Activated CD4-positive, alpha-beta memory T cell treated with anti-CD3 and anti-CD28 coated beads for 36 hours (primary cell): ENCODE data around the gene DPYD. TPM values are rescaled to one million over a fixed set of nuclear protein-coding genes. Genes with fewer than 3 reads are reported as not detected.

Experiments
- CTCF ChIA-PET: fragments of 350-600 bp; sonication (Branson Sonifier 250); formaldehyde crosslinking; loops from one replicate; lab custom pipeline; 2021; ENCODE audit warnings: antibody characterized with exemption, inconsistent platforms; lab: Charles Lee
- POLR2A ChIA-PET: fragments of 350-600 bp; sonication (Branson Sonifier 250); formaldehyde crosslinking; loops from one replicate; lab custom pipeline; 2021; ENCODE audit warnings: antibody characterized with exemption; lab: Charles Lee
- DNase-seq: peaks from one replicate; pipeline ENCODE4 v3.0.0-alpha.2; 2020
- H3K27ac Mint-ChIP-seq: one replicate; pipeline ENCODE4 v1.8.0; 2021; ENCODE audit warnings: mixed read lengths
- H3K27me3 Mint-ChIP-seq: one replicate; pipeline ENCODE4 v1.8.0; 2021; ENCODE audit warnings: mixed read lengths
- H3K36me3 Mint-ChIP-seq: one replicate; pipeline ENCODE4 v1.8.0; 2021; ENCODE audit warnings: mixed read lengths
- H3K4me1 Mint-ChIP-seq: one replicate; pipeline ENCODE4 v1.8.0; 2021; ENCODE audit warnings: low read depth, mixed read lengths
- H3K4me3 Mint-ChIP-seq: one replicate; pipeline ENCODE4 v1.8.0; 2021; ENCODE audit warnings: mild to moderate bottlenecking, mixed read lengths
- H3K9me3 Mint-ChIP-seq: one replicate; pipeline ENCODE4 v1.8.0; 2021; ENCODE audit warnings: mixed read lengths
- intact Hi-C: fragments of 100-400 bp; cut with micrococcal nuclease; formaldehyde crosslinking; loops from one replicate; pipeline ENCODE4 v1.15.1; 2023
- total RNA-seq, 2 experiments: library from RNA; stranded (reverse); gene quantifications; one replicate each; pipeline ENCODE4 v1.2.3, GENCODE V29; 2021

Gene DPYD
- total RNA-seq, 2 experiments from 2014 or later: 11.8 to 12.2 TPM

DNA sequence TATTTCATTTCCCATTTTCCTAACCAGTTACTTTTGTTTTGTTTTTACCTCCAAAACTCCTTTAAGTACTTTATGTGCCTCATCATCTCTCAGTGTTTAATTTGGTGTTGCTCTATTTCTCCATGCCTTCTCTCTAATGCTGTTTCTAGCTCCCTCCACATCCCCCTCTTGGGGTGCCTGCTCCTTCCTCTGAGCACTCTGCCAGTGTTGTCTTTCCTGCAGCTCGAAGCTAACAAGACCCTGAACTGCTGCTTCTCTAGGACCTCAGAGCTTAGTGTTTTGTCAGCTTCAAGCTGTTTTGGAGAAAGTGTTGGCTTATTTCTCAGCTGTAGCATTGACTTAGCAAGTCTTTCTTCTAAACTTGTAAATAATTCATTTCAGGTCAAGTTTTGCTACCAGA, 290.6 kb downstream of the DPYD start:
- Mint-ChIP-seq H3K27ac (no peak overlapping the region), H3K27me3 (no peaks in the 10 kb centered on the region), H3K4me1 (peaks cover 11% of the 10 kb centered on the region), H3K36me3 (peaks cover 2% of the 10 kb centered on the region), H3K9me3 (no peaks in the 10 kb centered on the region), H3K4me3 (no peak overlapping the region)
- ChIA-PET CTCF (no interaction called here), POLR2A (no interaction called here)
- DNase-seq: no peak
- intact Hi-C loops: no loop called here

DNA sequence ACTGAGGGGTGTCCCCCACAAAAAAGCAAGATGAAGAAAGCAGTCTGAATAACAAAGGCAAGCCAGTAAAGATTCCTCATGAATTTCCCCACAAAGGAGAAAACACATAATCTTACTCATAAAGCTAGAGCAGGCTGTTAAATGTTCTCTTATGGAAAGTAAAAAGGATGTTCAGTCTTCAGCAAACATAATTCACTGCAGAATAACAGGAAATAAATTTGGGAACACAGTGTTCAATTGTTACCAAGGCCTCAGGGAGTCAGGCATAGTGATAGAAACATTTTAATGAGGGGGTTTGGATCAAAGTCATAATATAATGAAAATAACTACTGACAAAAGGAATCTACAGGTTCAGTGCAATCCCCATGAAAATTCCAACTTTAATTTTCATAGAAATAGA, 297.6 kb downstream of the DPYD start:
- POLR2A ChIA-PET: no interaction called here
- Mint-ChIP-seq H3K27me3 (no peaks in the 10 kb centered on the region), H3K27ac (no peak overlapping the region), H3K9me3 (no peaks in the 10 kb centered on the region), H3K4me3 (no peak overlapping the region), H3K36me3 (peaks cover 12% of the 10 kb centered on the region), H3K4me1 (no peaks in the 10 kb centered on the region)
- no peak for DNase-seq
- intact Hi-C loops: no loop called here
- CTCF ChIA-PET: no interaction called here

DNA sequence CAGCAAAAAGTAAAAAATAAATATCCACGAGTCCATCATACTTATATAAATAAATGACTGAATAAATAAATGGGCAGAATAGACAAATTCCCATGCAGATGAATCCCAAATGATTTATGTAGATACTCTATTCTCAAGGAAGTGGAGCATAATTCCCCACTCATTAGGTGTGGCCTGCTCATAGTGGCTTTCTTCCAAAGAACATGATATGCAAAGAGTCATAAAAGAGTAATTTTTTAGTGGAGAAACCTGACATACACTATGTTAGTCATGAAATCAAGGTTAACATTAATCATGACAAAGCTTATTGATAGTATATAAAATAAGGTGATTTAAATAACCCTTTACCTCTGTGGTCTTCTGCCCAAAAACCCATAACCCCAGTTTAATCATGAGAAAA, 298.9 kb downstream of the DPYD start:
- no peak for DNase-seq
- Mint-ChIP-seq H3K36me3 (peaks cover 12% of the 10 kb centered on the region), H3K4me3 (no peak overlapping the region), H3K27me3 (no peaks in the 10 kb centered on the region), H3K27ac (no peak overlapping the region), H3K4me1 (no peaks in the 10 kb centered on the region), H3K9me3 (no peaks in the 10 kb centered on the region)
- intact Hi-C loops: no loop called here
- ChIA-PET CTCF (no interaction called here), POLR2A (no interaction called here)

DNA sequence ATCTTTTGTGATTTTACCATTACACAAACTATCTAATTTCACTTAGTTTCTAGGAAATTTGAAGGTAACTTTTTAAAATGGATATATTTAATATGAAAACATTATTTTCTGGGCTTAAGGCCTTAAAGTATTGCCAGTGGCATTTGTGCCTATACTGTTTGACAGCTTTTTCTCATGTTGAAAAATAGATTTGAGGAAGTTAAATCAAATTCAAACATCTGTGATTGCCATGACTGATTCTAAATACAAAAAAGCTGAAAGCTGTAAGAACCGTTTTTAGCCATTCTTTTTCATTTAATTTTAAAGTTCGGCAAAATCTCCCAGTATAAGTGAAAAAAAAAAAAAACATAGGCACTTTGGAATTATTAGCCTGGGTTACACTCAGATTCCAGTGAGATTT, 301.1 kb downstream of the DPYD start:
- Mint-ChIP-seq H3K27ac (no peak overlapping the region), H3K4me3 (no peak overlapping the region), H3K4me1 (no peaks in the 10 kb centered on the region), H3K36me3 (peaks cover 12% of the 10 kb centered on the region), H3K9me3 (no peaks in the 10 kb centered on the region), H3K27me3 (no peaks in the 10 kb centered on the region)
- no peak for DNase-seq
- CTCF ChIA-PET: no interaction called here
- POLR2A ChIA-PET: no interaction called here
- intact Hi-C loops: no loop called here

DNA sequence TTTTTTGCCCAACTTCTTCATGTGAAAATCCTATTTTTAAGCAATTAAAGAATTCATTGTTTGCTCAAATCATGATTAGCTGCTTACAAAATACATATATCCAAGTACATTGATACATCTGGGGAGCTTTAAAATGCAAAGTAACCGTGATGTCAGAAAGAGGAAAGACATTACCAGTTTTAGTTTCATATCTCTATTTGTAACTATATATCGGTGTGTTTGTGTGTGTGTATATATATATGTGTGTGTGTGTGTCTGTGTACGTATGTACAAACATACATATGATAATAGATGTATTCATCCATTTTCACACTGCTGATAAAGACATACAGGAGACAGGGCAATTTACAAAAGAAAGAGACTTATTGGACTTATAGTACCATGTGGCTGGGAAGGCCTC, 310.1 kb downstream of the DPYD start:
- Mint-ChIP-seq H3K36me3 (no peaks in the 10 kb centered on the region), H3K27me3 (no peaks in the 10 kb centered on the region), H3K27ac (no peak overlapping the region), H3K4me3 (no peak overlapping the region), H3K4me1 (no peaks in the 10 kb centered on the region), H3K9me3 (no peaks in the 10 kb centered on the region)
- ChIA-PET CTCF (no interaction called here), POLR2A (no interaction called here)
- intact Hi-C loops: no loop called here
- no peak for DNase-seq

DNA sequence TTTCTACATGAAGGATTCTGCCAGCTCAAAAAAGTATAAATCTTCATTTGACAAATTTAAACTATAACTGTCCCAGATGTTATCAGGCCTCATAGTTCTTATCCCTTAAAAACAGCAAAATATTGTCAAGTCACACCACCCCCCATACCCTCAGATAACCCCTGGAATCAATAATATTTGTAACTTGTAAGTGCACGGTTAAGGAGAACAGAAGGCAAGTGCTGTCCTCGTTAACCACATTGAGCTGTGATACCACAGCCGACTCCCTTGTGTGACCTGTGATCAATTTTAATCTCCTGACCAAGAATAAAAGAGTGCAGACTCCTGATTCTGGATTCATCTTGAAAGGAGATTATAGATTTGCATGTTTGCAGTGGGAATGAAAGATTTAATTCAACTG, 310.7 kb downstream of the DPYD start:
- H3K36me3 Mint-ChIP-seq: no peaks in the 10 kb centered on the region
- H3K27me3 Mint-ChIP-seq: no peaks in the 10 kb centered on the region
- intact Hi-C loops: no loop called here
- no peak overlapping the region for H3K4me3 Mint-ChIP-seq
- POLR2A ChIA-PET: no interaction called here
- H3K4me1 Mint-ChIP-seq: no peaks in the 10 kb centered on the region
- CTCF ChIA-PET: no interaction called here
- no peak for DNase-seq
- no peaks in the 10 kb centered on the region for H3K9me3 Mint-ChIP-seq
- no peak overlapping the region for H3K27ac Mint-ChIP-seq

DNA sequence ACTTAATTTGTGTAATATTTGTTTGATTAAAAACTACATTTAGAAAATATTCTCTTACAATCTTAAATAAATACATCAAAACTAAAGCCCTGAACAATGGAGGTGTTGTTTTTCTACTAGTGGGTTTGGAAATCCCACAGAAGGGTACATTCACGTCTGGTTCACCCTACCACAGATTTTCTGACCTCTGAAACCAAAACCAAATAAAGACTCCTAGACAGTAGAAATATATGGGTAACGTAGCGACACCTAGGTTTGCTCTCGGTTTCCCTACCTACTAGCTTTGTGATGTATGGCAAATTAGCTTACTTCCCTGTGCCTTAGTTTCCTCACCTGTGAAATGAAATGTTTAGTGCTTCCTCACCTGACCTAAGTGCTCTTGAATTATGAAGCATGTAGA, 312.6 kb downstream of the DPYD start:
- Mint-ChIP-seq H3K27ac (no peak overlapping the region), H3K4me1 (no peaks in the 10 kb centered on the region), H3K36me3 (no peaks in the 10 kb centered on the region), H3K4me3 (no peak overlapping the region), H3K9me3 (no peaks in the 10 kb centered on the region), H3K27me3 (no peaks in the 10 kb centered on the region)
- intact Hi-C loops: no loop called here
- CTCF ChIA-PET: no interaction called here
- POLR2A ChIA-PET: no interaction called here
- DNase-seq: no peak

DNA sequence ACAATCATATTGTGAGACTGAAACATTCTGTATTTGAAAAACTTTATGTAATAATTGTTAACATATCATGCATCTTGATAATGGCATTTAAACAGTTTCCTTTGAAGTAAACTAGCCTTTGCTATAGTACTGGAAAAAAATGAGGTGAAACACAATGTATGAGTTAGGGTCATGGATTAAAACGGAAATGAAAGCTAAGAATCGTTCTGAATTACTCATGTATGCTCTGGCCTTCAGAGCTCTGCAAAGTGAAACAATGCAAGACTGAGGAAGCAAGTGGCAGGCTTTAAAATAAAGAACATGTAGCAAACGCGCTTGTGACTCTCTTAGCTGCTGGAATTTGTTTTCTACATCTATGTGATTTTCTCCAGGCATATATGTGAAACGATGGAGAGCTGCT, 317.1 kb downstream of the DPYD start:
- POLR2A ChIA-PET: no interaction called here
- DNase-seq: no peak
- Mint-ChIP-seq H3K4me3 (no peak overlapping the region), H3K36me3 (no peaks in the 10 kb centered on the region), H3K27ac (no peak overlapping the region), H3K9me3 (no peaks in the 10 kb centered on the region), H3K27me3 (no peaks in the 10 kb centered on the region), H3K4me1 (no peaks in the 10 kb centered on the region)
- intact Hi-C loops: no loop called here
- CTCF ChIA-PET: no interaction called here

DNA sequence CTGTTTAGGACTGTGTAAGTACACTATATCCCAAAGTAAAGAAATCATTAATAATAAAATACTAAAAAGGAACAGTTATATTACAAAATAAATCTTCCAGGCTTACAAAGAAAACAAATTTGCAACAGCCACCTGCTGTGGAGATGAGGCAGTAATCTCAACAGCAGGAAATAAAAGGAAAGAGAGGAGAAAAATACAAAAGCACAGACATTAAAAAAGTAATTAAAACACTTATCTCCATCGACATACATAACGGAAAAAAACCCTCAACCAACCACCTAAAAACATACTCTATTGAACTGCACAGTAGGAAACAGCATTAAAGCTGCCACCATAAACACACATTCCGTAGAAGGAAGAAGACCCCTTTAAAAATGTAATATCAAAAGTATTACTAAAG, 317.6 kb downstream of the DPYD start:
- H3K4me3 Mint-ChIP-seq: no peak overlapping the region

DNA sequence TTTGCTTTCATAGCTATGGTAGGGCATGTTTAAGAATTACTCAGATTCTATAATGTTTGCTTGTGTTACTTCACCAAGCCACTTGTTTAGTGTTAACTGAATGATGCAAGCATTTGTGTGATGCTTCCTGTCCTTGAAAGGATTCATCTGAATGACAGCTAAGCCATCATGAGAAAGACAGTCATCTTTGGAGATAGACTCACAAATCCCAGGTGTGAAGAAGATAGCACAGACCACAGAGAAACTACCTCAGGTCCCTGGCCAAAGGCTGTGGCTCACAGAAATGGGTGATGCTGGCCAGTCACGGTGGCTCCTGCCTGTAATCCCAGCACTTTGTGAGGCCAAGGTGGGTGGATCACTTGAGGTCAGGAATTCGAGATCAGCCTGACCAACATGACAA, 321.4 kb downstream of the DPYD start:
- no peak overlapping the region for H3K27ac Mint-ChIP-seq
- no peaks in the 10 kb centered on the region for H3K27me3 Mint-ChIP-seq
- CTCF ChIA-PET: no interaction called here
- no peaks in the 10 kb centered on the region for H3K4me1 Mint-ChIP-seq
- intact Hi-C loops: no loop called here
- POLR2A ChIA-PET: no interaction called here
- H3K9me3 Mint-ChIP-seq: no peaks in the 10 kb centered on the region
- DNase-seq: peak; percentile 18
- H3K36me3 Mint-ChIP-seq: no peaks in the 10 kb centered on the region
- no peak overlapping the region for H3K4me3 Mint-ChIP-seq

More for the DNA sequence above, 317.6 kb downstream of the DPYD start:
- ChIA-PET CTCF (no interaction called here), POLR2A (no interaction called here)
- intact Hi-C loops: no loop called here
- Mint-ChIP-seq H3K27ac (no peak overlapping the region), H3K9me3 (no peaks in the 10 kb centered on the region), H3K27me3 (no peaks in the 10 kb centered on the region), H3K4me1 (no peaks in the 10 kb centered on the region), H3K36me3 (no peaks in the 10 kb centered on the region)
- no peak for DNase-seq

DNA sequence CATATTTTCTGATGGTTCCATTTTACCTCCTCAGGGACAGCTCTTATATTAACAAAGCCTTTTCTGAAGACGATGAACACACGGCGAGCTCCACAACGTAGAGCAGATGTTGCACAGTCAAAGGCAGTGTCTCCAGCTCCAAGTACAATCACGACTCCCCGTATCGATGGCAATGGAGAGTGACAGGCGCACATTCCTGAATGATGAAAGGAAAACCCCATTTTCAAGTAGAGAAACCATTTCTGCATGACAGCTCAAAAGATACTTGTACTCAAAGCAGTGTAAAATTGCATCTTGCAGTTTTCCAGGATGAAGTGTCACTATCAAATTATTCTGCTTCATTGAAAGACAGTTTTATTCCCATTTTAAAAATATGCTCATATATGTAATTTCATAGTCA, 327.6 kb downstream of the DPYD start:
- Mint-ChIP-seq H3K27ac (no peak overlapping the region), H3K4me3 (no peak overlapping the region), H3K9me3 (no peaks in the 10 kb centered on the region), H3K36me3 (peaks cover 30% of the 10 kb centered on the region), H3K4me1 (no peaks in the 10 kb centered on the region), H3K27me3 (no peaks in the 10 kb centered on the region)
- CTCF ChIA-PET: no interaction called here
- intact Hi-C loops: no loop called here
- POLR2A ChIA-PET: no interaction called here
- no peak for DNase-seq

DNA sequence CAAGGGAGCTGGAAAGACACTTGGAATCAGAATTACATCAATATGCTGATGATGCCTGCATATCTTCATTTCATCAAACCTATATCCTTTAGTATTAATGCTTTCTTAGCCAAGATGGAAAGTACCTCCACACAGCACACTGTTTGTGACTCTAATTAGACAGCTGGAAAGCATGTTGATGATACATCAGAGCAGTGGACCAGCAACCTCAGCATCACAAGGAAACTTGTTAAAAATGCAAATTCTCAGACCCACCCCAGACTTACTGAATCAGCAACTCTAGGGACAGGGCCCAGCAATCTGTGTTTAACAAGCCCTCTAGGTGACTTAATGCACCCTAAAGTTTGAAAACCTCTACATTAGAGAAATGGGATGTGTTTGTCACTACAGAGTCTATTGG, 332.1 kb downstream of the DPYD start:
- H3K36me3 Mint-ChIP-seq: peaks cover 48% of the 10 kb centered on the region
- H3K27ac Mint-ChIP-seq: no peak overlapping the region
- ChIA-PET CTCF (no interaction called here), POLR2A (no interaction called here)
- H3K9me3 Mint-ChIP-seq: peaks cover 6% of the 10 kb centered on the region
- no peaks in the 10 kb centered on the region for H3K27me3 Mint-ChIP-seq
- H3K4me1 Mint-ChIP-seq: no peaks in the 10 kb centered on the region
- H3K4me3 Mint-ChIP-seq: no peak overlapping the region
- intact Hi-C loops: no loop called here
- no peak for DNase-seq

DNA sequence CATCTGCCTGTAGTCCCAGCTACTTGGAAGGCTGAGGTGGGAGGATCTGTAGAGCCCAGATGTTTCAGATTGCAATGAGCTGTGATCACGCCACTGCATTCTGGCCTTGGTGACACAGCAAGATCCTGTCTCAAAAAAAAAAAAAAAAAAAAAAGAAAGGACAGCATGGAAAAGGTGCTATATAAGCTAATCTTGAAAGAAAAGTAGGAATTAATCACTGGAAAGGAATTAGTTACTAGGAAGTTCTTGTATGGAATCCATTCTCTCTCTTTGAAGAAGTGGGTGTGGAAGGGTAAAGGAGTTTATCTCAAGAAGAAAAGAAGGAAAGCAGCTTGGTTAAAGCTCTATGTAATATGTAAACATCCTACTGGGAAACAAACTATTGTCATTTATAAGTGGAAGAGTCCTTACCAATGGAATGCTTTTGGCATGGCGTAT, 339.2 kb downstream of the DPYD start:
- POLR2A ChIA-PET: interaction anchor here (0.7 kb wide), 1 partner anchor 153 kb away, joined by 5 read pairs; no protein-coding TSS in a partner anchor
- H3K9me3 Mint-ChIP-seq: peaks cover 6% of the 10 kb centered on the region
- intact Hi-C loops: no loop called here
- CTCF ChIA-PET: interaction anchor here (0.6 kb wide), 1 partner anchor 887 kb away, joined by 4 read pairs; no protein-coding TSS in a partner anchor
- H3K27ac Mint-ChIP-seq: no peak overlapping the region
- no peak overlapping the region for H3K4me3 Mint-ChIP-seq
- no peaks in the 10 kb centered on the region for H3K4me1 Mint-ChIP-seq
- DNase-seq: no peak
- peaks cover 14% of the 10 kb centered on the region for H3K36me3 Mint-ChIP-seq
- no peaks in the 10 kb centered on the region for H3K27me3 Mint-ChIP-seq
